SU-DHL-6 (cell line): ENCODE data around the gene LBX1.
A peak's percentile ranks its signal among the peaks of the same experiment; 100 is the strongest.

ENCODE experiments used
- EZH2phosphoT487 ChIP-seq: fragments of 200-600 bp; sonication (generic), shearing (Covaris generic); conservative IDR thresholded peaks from 2 replicates; pipeline ENCODE4 v1.6.1; 2018; ENCODE audit warnings: mild to moderate bottlenecking, antibody characterized with exemption, low read length, moderate library complexity, mixed read lengths
- TF ChIP-seq, protein P1 (sequence below): fragments of 200-600 bp; sonication (generic); IDR thresholded peaks from one replicate; pipeline ENCODE4 v1.5.1; 2017; ENCODE audit warnings: antibody characterized with exemption, mild to moderate bottlenecking, low read length, moderate library complexity; ENCODE audit not compliant: insufficient read depth, poor library complexity, severe bottlenecking

DNA sequence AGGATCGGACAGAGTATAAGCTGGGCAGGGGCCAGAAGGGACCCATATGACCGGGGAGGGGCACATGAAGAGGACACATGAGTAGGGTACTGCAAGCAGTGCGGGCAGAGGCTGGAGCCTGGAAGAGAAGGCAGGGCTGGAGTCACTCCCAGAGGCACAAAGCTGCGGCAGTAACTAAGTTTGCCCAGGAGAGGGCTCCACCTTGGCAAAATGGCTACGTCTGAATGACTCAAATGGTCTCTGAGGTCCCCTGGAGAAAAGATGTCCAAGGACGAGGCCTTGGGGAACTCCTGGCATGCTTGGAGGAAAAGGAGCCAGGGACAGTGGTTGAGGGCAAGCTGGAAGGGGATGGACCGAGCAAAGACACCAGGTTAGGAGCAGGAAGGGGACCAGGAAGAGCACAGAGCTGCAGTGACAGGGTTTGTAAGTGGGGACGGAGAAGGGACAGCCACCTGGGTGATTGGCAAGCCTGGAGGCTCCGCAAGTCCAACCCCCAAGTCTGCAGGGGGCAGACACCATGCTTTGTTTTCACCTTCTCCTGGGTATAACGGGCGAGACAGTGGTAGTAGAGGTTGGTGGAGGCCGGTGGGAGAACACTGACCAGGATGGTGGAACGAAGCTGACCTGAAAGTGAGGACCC is 43.1 kb upstream of the LBX1 start:
- TF ChIP-seq, protein P1, sequence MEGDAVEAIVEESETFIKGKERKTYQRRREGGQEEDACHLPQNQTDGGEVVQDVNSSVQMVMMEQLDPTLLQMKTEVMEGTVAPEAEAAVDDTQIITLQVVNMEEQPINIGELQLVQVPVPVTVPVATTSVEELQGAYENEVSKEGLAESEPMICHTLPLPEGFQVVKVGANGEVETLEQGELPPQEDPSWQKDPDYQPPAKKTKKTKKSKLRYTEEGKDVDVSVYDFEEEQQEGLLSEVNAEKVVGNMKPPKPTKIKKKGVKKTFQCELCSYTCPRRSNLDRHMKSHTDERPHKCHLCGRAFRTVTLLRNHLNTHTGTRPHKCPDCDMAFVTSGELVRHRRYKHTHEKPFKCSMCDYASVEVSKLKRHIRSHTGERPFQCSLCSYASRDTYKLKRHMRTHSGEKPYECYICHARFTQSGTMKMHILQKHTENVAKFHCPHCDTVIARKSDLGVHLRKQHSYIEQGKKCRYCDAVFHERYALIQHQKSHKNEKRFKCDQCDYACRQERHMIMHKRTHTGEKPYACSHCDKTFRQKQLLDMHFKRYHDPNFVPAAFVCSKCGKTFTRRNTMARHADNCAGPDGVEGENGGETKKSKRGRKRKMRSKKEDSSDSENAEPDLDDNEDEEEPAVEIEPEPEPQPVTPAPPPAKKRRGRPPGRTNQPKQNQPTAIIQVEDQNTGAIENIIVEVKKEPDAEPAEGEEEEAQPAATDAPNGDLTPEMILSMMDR: peak; percentile 71
- no peak for TF ChIP-seq EZH2phosphoT487
